Fibroblast of gingiva (primary cell): ENCODE data around the gene ANGPTL4.
"Not testable (repeated sequence)": the region's sequence is repeated elsewhere in the genome, so short reads cannot be mapped to it uniquely, and the experiment has no call there.

Source experiments
- DNase-seq: peaks from one replicate; pipeline ENCODE4 v3.0.0-alpha.2; 2011; ENCODE audit warnings: low read depth

The ANGPTL4 gene

DNA sequence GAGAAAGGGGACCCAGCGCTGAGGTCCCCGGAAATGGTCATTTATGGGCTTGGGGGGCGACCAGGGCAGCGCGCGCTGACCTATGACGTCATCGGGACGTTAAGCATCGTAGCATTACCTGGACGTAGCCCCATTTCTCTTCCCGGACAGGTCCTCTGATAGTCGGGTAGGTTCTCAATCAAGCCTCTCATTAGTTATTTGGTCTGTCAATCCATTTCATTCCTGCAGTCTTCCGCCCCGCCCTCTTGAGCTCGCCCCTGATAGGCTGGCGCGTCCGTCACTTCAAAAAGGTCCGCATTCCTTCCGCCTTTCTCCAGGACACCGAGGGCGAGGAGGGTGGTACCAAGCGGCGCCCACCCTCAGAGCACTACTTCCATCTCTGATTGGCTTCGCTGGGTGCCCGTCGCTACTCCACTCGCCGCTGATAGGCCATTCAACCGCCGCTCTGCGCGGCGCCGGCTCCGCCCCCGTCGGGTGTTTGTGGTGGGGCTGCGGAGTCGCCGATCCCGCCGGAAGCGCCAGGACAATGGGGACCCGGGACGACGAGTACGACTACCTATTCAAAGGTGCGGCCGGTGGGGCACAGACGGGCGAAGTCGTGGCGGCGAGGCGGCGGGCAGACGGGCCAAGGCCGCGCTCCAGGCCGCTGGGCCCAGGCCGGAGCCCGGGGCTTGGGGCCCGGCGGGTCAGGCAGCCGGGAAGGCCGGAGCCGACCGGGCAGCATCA is 26.1 kb downstream of the ANGPTL4 start, which contains the start of gene RAB11B:
Gene RAB11B, plus strand, starts transcription at position 470 of the 726 bp plus-strand sequence. Its CDS starts 57 bp downstream, at position 527.
- peak; percentile 100 for DNase-seq

DNA sequence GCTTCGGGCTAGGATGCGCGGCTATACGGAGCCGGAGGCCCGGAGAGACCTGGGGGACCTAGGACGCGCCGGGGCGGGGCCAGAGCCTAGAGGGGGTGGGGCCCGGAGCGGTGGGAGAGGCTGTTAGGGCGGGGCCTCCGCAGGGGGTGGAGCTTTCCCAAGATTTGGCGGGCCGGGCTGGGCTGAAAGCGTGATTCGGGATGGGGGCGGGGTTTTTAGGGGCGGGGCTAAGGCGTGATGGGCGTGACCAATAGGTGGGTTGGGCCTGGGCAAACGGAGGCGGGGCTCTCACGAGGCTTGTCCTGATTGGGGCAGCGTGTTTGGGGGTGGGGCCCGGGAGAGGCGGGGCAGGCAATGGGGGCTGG is 26.6 kb downstream of the ANGPTL4 start:
- DNase-seq = peak; percentile 86

DNA sequence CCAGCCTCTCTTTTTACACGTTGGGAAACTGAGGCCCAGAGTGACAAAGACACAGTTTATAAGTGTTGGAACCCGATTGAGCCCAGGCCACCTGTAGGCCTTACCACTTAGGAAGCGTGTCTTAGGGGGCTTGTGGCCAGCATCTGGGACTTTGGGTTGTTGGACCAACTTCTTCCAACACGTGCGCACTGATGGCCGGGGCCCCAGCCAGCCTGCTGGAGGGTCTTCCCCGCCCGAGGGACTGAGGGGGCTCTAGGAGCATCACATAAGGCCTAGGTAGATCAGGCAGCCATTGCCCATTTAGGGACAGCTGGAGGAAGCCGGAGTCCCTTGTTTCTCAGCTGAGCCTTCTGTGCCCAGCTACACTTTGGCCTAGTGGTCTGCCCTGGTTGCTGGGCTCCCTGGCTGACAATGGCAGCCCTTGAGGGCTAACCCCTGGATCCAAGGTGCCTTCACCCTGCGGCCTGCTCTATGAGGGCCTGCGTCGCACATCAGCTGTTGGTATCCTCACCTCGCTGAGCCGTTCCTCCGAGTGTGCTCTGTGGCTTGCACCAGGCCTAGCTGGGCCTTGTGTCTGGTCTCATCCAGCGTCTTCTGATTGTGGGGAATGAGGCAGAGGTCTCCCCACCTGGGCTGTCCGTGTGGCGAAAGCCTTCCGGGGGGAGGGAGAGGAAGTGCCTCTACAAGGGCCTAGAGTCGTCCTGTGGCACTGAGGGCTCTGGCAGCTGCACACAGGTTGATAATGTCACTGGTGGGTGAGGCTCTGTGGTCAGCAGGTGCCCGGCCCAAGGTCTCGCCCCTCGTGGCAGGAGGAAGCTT is 27.5 kb downstream of the ANGPTL4 start:
- no peak for DNase-seq

DNA sequence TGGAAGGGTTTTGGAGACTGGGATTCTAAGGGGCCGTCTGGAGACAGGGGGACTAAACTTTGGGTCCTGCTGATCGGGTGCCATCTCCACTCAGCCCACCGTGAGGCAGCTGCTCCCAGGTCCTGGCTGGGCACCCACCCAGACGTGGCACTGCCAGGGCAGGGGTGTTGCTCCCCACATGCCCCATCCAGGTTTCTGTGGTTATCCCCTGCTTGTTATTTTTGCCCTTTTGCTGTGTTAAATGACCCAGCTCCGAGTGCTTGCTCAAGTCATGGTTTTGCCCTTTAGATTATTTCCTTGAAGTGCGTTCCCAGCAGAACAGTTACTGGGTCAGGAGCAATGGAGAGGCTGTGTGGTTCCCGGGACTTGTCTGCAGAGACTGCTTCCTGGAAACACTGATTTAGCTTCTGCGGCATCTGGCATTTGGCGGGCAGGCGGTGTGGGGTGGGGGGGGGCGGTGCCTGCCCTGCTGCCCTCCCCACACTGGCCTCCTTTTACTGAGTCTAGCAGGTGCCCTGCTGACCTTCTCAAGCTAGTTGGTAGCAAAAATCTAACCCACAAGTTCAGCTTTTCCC is 28.1 kb downstream of the ANGPTL4 start:
- DNase-seq = peak; percentile 68

DNA sequence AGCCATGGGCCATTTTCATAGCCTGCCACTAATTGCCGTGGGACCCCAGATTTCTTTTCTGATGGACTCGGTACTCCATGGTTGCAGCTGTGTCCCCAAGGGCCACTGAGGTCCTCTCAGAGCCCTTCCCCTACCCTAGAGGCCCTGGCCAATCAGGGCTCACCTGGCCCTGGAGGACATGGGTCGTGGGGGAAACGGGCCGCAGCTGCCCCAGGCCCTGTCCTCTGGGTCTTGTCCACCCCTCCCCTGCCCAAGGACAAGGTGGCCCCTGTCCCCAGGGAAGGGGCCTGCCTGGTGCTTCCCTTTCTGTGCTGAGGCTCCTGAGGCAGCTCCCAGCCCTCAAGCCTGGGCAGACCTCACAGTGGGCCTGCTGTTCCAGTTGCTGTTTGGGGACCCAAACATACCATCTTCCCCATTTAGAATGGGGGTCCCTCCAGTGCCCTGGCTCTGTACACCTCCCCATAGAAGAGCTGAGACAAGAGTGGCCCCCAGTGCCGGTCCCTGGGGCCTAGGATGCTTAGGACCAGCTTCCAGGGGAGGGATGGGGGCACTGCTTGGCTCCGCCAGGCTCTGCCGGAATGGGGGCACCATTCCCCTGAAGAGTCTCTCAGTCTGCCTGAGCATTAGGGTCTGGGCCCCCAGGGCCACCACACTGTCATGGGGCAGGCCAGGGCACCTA is 29.4 kb downstream of the ANGPTL4 start:
- DNase-seq = no peak

DNA sequence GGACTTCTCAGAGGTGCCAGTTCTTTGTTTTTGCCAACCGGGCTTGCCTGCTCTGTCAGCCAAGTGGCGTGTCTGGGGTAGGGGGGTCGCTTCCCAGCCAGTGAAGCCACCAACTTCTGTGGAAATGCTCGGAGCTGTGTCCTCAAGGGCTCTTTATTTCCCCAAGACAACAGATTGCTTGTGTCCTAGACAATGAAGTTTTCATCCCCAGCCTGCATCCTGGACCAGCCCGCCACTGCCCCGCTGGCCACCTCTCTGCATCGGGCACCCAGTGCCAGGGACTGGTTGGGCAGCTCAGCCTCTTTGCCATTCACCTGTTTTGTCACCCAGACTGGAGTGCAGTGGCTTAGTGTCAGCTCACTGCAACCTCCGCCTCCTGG is 29.9 kb downstream of the ANGPTL4 start:
- DNase-seq = no peak

DNA sequence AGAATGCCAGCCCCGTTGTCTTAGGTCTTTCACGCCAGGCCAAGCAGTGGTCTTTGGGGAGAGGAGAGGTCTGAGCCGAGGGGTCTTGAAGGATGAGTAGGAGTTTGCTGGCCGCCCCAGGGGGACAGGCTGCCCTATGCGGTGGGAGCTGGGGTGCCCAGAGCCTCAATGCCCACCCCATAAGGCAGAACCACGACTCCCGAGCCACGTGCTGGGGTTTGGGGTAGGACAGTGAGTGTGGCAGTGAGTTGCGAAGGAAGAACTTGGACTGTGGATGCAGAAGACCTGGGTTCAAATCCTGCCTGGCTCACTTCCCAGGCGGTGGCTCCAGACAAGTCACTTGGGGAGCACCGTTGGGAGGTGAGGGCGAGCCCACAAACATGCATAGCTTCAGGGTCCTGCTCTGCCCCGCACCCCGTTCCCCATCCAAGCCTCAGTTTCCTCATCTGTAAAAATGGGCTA is 31.7 kb downstream of the ANGPTL4 start:
- no peak for DNase-seq

DNA sequence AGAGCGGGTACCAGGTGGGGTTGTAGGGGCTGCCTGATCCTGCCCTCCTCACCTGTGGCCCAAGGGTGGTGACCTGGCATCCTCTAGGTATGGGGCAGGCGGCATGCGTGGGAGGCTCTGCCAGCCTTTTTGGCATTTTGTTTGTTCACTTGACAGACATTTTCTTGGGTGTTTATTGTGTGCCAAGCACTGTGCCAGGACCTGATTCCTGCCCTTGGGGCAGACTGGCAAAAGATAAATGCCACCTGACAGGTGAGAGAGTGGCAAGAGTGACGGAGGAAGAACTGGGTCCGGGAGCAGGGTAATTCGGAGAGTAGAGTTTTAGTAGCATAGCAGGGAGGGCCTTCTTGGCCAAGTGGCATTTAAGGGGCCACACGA is 32.2 kb downstream of the ANGPTL4 start:
- no peak for DNase-seq

DNA sequence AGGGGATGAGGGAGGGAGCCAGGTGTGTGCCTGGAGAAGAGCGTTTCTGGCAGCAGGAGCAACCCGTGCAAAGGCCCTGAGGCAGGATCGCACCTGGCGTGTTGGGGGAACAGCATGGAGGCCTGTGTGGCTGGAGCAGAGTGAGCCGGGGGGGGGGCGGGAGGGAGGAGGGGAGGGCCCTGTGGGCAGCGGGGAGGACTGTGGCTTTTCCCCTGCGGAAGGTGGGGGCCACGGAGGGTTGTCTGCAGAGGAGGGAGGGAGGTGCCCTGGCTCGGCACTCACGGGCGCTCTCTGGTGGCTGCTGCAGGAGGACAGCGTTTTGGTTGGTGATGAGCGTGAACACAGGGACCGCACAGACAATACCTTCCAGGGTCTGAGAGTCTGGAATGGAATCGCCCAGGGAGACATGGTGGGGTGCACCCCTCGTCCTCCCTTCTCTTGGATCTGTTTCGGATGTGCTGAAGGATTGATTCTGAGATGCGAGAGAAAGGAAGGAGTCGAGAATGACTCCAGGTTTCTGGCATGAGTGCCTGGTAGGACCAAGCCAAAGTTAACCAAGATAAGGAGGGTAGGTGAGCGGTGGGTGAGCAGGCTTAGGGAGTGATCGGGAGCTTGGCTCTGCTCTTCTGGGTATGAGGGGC is 32.7 kb downstream of the ANGPTL4 start:
- DNase-seq = peak; percentile 37

DNA sequence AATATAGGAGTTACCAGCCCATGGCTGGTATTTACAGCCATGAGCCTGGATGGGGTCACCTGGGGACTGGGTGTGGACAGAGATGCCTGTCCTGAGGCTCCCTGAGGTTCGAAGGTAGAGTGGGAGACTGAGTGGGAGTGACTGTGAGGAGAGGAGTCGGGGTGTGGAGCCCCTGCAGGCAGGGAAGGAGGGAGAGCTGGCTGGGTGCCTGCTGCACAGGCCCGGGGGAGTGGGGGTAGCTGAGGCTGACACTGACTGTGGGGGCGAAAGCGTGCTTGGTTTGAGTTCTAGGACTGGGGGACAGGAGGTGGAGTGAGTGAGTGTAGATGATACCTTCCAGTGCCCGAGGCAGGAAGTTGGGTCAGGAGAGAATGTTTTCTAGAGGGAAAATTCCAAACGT is 33.3 kb downstream of the ANGPTL4 start:
- no peak for DNase-seq

DNA sequence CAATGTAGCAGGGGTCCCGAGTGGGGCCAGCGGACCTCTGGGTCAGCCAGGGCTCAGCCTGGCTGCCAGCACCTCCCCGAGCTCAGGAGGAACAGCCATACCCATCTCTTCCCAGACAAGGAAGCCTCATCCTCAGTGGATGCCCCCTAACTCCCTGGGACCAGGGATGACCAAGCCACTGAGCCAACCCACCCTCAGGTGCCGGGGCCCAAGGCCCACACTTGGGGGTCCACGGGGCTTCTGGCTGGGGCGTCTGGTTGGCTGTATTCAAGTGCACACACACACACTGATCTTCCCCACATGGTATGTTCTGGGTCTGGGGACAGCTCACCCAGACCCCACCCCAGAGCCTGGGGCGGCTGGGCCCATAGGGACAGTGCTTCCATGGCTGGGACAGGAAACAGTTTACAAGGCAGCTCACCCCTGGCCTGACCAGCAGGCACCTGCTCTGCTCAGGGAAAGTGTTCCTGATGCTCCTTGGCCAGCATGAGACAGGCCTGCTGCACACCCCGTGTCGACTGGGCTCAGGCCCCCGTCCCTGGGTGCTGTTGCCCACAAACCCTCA is 33.9 kb downstream of the ANGPTL4 start:
- no peak for DNase-seq

DNA sequence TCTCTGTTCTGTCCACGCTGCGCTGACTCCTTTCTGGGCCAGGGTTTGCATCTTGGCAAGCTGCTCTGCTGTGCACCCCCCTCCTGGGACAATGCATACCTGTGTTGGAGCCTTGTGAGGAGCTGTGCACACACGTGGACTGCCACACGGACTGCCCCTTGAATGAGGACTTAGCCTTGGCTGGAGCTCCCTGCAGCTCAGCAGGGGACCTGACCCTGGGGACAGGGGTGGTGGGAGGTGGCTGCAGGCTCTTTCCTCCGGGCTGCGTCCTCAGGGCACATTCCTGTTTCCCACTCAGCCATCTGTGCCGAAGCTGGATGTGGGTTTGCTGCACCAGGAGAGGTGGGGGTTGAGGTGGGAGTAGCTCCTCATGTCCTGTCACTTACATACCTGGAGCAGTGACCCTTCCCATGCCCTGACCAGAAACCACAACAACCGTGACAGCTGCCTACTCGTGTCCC is 34.4 kb downstream of the ANGPTL4 start:
- no peak for DNase-seq

DNA sequence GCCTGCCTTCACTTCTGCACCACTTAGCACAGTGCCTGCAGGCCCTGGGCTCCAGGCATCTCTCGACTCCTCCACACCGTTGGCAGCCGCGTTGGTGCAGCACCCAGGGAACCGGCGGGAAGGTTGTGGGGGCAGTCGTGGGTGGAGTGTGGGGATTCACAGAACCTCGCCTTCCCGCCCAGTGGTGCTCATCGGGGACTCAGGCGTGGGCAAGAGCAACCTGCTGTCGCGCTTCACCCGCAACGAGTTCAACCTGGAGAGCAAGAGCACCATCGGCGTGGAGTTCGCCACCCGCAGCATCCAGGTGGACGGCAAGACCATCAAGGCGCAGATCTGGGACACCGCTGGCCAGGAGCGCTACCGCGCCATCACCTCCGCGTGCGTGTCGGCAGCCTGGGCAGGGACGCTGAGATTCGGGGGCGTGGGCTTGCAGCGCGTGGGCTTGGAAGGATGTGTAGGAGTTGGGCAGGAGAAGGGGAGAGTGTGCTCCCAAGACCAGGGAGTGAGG is 35.8 kb downstream of the ANGPTL4 start:
- DNase-seq = no peak

DNA sequence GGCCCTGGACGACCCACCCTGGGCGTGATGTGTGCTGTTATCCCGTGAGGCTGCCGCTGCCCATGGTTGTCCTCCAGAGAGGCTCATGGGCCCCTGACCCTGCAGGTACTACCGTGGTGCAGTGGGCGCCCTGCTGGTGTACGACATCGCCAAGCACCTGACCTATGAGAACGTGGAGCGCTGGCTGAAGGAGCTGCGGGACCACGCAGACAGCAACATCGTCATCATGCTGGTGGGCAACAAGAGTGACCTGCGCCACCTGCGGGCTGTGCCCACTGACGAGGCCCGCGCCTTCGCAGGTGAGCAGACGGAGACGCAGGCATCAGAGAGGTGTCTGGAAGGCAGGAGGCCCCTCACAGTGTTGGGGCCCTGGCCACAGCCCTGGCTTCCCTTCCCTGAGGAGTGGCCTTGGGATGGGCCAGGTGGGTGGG is 38.0 kb downstream of the ANGPTL4 start:
- no peak for DNase-seq

DNA sequence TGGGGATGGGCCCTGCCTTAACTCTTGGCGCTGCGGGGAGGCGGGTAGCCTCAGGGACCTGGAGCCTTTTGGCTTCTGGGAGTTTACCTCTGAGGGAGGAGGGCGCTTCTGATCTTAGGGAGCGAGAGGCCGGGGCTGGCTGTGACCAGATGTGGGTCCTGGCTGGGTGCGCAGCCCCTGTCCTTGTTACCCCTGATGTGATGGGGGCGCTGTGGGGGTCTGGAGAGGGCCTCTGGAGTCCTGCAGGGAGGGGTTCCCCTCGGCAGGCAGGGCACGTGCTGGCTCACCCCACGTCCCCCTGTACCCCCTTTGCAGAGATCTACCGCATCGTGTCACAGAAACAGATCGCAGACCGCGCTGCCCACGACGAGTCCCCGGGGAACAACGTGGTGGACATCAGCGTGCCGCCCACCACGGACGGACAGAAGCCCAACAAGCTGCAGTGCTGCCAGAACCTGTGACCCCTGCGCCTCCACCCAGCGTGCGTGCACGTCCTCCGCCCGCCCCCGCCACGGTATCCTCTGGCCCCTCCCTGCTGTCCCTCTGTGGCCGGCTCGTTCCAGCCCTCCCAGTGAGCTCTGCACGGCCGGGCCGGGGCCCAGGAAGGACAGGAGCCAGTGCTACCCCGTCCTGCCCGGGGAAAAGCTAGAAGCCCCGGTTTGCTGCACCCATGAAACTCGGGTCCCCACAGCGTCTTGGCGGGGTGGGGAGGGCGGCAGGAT is 39.3 kb downstream of the ANGPTL4 start:
- no peak for DNase-seq

DNA sequence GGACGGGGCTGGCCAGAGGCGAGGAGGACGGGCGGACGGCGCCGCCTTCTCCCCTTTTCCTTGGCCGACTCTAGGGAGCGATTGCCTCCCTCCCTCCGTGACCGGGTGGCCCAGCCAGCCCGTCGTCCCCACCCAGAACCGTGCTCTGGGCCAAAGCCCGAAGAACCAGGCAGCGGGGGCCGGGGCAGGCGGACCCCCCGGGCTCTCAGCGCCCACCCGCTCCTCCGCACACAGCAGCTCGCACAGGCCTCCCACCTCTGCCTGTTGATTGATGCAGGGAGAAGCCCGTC is 39.8 kb downstream of the ANGPTL4 start:
- no peak for DNase-seq

DNA sequence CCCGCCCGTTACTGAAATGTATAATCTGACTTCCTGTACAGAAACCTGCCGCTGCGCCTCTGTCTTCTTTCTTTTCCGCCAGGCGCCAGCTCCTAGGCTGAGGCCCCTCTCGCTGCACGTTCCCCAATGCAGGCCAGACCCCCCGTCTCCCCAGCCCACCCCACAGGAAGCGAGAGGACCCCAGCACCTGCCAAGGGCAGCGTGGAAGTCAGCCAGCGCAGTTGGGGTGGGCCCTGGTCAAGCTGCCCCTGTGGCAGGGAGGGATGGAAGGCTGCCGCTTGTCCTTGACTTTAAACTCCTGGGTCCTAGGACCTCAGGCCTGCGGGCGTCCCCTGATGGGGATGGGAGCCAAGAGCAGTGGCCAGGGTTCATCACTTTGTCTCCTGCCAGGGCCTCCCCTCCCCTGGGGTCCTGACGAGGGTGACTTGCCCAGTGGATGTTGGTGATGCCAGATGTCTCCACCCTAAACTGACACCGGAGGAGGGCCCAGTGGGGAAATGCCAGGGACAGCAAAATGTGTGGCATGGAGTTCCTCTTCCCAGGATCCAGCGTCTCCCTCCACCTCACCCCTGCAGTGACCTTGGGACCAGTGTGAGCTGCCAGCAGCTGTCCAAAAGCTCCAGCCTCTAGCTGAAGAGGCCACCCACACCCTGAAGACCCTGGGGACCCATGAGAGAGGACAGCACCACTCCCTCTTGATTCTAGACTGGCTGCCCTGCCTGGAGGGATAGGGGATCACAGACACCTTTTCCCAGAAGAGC is 40.6 kb downstream of the ANGPTL4 start:
- no peak for DNase-seq

DNA sequence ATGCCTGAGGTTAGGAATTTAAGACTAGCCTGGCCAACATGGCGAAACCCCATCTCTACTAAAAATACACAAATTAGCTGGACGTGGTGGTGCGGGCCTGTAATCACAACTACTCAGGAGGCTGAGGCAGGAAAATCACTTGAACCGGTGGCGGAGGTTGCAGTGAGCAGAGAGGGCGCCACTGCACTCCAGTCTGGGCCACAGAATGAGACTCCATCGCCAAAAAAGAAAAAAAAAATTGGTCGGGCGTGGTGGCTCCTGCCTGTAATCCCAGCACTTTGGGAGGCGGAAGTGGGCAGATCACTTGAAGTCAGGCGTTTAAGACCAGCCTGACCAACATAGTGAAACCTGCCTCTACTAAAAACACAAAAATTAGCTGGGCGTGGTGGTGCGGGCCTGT is 46.8 kb downstream of the ANGPTL4 start:
- not testable (repeated sequence) for DNase-seq

DNA sequence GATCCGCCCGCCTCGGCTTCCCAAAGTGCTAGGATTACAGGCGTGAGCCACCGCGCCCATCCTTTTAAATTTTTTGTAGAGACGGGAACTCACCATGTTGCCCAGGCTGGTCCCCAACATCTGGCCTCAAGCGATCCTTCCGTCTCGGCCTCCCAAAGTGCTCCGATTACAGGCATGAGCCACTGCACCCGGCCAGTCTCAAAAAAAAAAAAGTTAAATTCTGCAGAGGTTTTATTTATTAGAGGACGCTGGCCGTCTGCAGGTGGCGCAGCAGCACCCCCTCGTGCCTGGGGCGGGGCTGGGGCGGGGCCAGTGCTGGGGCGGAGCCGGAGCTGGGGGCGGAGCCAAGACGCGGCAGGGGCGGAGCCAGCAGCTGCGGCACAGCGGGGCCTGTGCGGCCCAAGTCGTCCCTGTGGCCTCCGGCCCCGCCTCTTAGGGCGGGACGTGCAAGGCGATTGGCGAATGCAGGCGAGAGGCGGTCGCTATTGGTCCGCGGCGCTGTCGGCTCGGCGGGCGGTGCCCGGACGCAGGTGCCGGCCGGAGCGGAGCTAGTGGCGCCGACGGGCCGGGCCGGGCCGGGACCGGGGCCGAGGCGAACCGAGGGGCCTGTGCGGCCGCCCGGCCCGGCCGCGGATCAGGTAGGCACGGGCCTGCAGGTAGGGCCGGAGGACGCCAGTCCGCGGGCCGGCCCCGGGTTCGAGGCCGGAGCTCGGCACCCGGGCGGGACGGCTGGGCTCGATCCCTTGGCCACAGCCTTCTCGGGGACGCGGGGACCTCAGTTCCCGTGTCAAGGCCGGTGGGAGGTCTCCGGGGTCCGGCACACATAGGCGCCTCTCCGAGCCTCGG is 49.1 kb downstream of the ANGPTL4 start, which contains the start of gene MARCHF2:
Gene MARCHF2, plus strand, starts transcription at position 523 of the 846 bp plus-strand sequence. CDS start 8,536 bp downstream, outside the sequence.
- peak; percentile 96 for DNase-seq
